H1 (cell line): Measurements from ENCODE around the gene ZNF598. TPM values are rescaled to one million over a fixed set of nuclear protein-coding genes. Genes with fewer than 3 reads are reported as not detected.

Experiments
- CTCF ChIA-PET: fragments of 300-600 bp; sonication (Branson Sonifier 250); formaldehyde crosslinking; loops from one replicate; lab custom pipeline; 2021; ENCODE audit not compliant: partially characterized antibody; lab: Charles Lee
- POLR2A ChIA-PET: fragments of 300-600 bp; sonication (Branson Sonifier 250); formaldehyde crosslinking; loops from one replicate; lab custom pipeline; 2021; ENCODE audit warnings: inconsistent platforms; ENCODE audit not compliant: partially characterized antibody; lab: Charles Lee
- DNase-seq, 2 experiments: peaks; one replicate each; pipeline versions ENCODE4 v3.0.0 to v3.0.0-alpha.2; 2010 to 2022; ENCODE audit warnings: low spot score in 2 of 2, low read depth in 1 of 2, mixed read lengths in 1 of 2
- FAIRE-seq: peaks from 2 replicates; lab custom pipeline; 2011; peaks lifted over from hg19 to GRCh38; lab: Jason Lieb, UNC
- H2AFZ ChIP-seq: 2 replicates; pipeline ENCODE4 v1.8.1; 2012; ENCODE audit warnings: low read length, inconsistent platforms
- H2AK5ac ChIP-seq: 2 replicates; pipeline ENCODE4 v1.6.1; 2013; ENCODE audit warnings: low read depth, low read length
- H2BK120ac ChIP-seq: replicated peaks from 2 replicates; pipeline ENCODE3; 2013; ENCODE audit warnings: low read depth, low read length, inconsistent platforms
- H2BK12ac ChIP-seq: 2 replicates; pipeline ENCODE4 v1.6.1; 2013; ENCODE audit warnings: low read depth, low read length
- H2BK15ac ChIP-seq: 2 replicates; pipeline ENCODE4 v1.6.1; 2013; ENCODE audit warnings: low read length
- H2BK20ac ChIP-seq: 2 replicates; pipeline ENCODE4 v1.6.1; 2013; ENCODE audit warnings: low read length
- H2BK5ac ChIP-seq: 2 replicates; pipeline ENCODE4 v1.6.1; 2013; ENCODE audit warnings: low read depth, low read length
- H3K14ac ChIP-seq: 2 replicates; pipeline ENCODE4 v1.6.1; 2013; ENCODE audit warnings: inconsistent platforms; ENCODE audit not compliant: insufficient read length
- H3K18ac ChIP-seq: 2 replicates; pipeline ENCODE4 v1.6.1; 2013; ENCODE audit warnings: low read length; ENCODE audit errors: extremely low read depth
- H3K23ac ChIP-seq: 2 replicates; pipeline ENCODE4 v1.6.1; 2013; ENCODE audit warnings: inconsistent platforms; ENCODE audit not compliant: insufficient read length
- H3K23me2 ChIP-seq: 2 replicates; pipeline ENCODE4 v1.6.1; 2013; ENCODE audit warnings: low read depth, low read length
- H3K27ac ChIP-seq: 2 replicates; pipeline ENCODE4 v1.6.1; 2011; ENCODE audit warnings: low read depth, low read length, inconsistent platforms
- H3K27me3 ChIP-seq, 4 experiments: replicated peaks in 1 of 4; 1 replicate in 1 of 4; 2 replicates in 3 of 4; pipeline versions ENCODE4 v1.6.1 to v1.8.1; 2011 to 2013; ENCODE audit warnings: low read length in 3 of 4, mild to moderate bottlenecking in 3 of 4, inconsistent platforms in 2 of 4, mixed read lengths in 2 of 4, moderate library complexity in 1 of 4; ENCODE audit not compliant: control insufficient read depth in 3 of 4, insufficient read depth in 3 of 4; ENCODE audit errors: extremely low read depth in 1 of 4
- H3K36me3 ChIP-seq, 4 experiments: 2 replicates each; pipeline versions ENCODE4 v1.6.1 to v1.8.1; 2011 to 2013; ENCODE audit warnings: mild to moderate bottlenecking in 4 of 4, low read length in 3 of 4, moderate library complexity in 2 of 4, control low read depth in 1 of 4, inconsistent platforms in 1 of 4; ENCODE audit not compliant: insufficient read depth in 4 of 4, control insufficient read depth in 2 of 4
- H3K4ac ChIP-seq: replicated peaks from 2 replicates; pipeline ENCODE3; 2013; ENCODE audit warnings: low read length, low read depth, mixed read lengths, inconsistent platforms; ENCODE audit not compliant: insufficient read length
- H3K4me1 ChIP-seq, 4 experiments: replicated peaks in 1 of 4; 1 replicate in 1 of 4; 2 replicates in 3 of 4; pipeline versions ENCODE4 v1.6.1 to v1.8.1; 2011 to 2013; ENCODE audit warnings: low read length in 3 of 4, inconsistent platforms in 2 of 4, mixed read lengths in 1 of 4; ENCODE audit not compliant: insufficient read depth in 4 of 4, control insufficient read depth in 3 of 4
- H3K4me2 ChIP-seq, 2 experiments: 2 replicates each; pipeline versions ENCODE4 v1.6.1 to v1.8.1; 2011 to 2013; ENCODE audit warnings: low read depth in 2 of 2, low read length in 2 of 2, control low read depth in 1 of 2, inconsistent platforms in 1 of 2, mild to moderate bottlenecking in 1 of 2; ENCODE audit not compliant: insufficient read depth in 1 of 2
- H3K4me3 ChIP-seq, 4 experiments: fragments of 200-600, 300-600 bp in 1 of 4; sonication (generic), shearing (Covaris generic), sonication (Bioruptor Twin) in 1 of 4; 2 replicates each; pipeline versions ENCODE4 v1.5.1 to v1.8.1; 2011 to 2016; ENCODE audit warnings: low read length in 4 of 4, low read depth in 3 of 4, control low read depth in 2 of 4, inconsistent platforms in 2 of 4, mild to moderate bottlenecking in 2 of 4, mixed read lengths in 1 of 4, moderate library complexity in 1 of 4; ENCODE audit not compliant: insufficient read depth in 2 of 4; ENCODE audit errors: extremely low read depth in 1 of 4
- H3K56ac ChIP-seq: replicated peaks from 2 replicates; pipeline ENCODE3; 2013; ENCODE audit warnings: low read depth, mild to moderate bottlenecking, mixed read lengths, low read length, inconsistent platforms; ENCODE audit not compliant: insufficient read length
- H3K79me1 ChIP-seq: 2 replicates; pipeline ENCODE4 v1.6.1; 2013; ENCODE audit warnings: low read depth, low read length, control low read depth
- H3K79me2 ChIP-seq, 2 experiments: 2 replicates each; pipeline versions ENCODE4 v1.6.1 to v1.8.1; 2012 to 2013; ENCODE audit warnings: low read length in 2 of 2, mild to moderate bottlenecking in 2 of 2, inconsistent platforms in 1 of 2; ENCODE audit not compliant: insufficient read depth in 2 of 2, control insufficient read depth in 1 of 2
- H3K9ac ChIP-seq, 4 experiments: replicated peaks in 1 of 4; 1 replicate in 1 of 4; 2 replicates in 3 of 4; pipeline versions ENCODE4 v1.6.1 to v1.8.1; 2011 to 2013; ENCODE audit warnings: low read depth in 3 of 4, low read length in 3 of 4, control low read depth in 2 of 4, mild to moderate bottlenecking in 2 of 4, moderate library complexity in 2 of 4, inconsistent platforms in 1 of 4; ENCODE audit errors: extremely low read depth in 1 of 4
- H3K9me3 ChIP-seq, 2 experiments: 2 replicates each; pipeline versions ENCODE4 v1.6.1 to v1.8.1; 2012 to 2013; ENCODE audit warnings: mild to moderate bottlenecking in 2 of 2, moderate library complexity in 2 of 2, control low read depth in 1 of 2, inconsistent platforms in 1 of 2, low read depth in 1 of 2, low read length in 1 of 2, mixed read lengths in 1 of 2; ENCODE audit not compliant: insufficient read depth in 2 of 2
- H4K20me1 ChIP-seq, 2 experiments: replicated peaks in 1 of 2; 2 replicates each; pipeline versions ENCODE3 to v1.8.1; 2011 to 2013; ENCODE audit warnings: inconsistent platforms in 2 of 2, low read length in 2 of 2, mild to moderate bottlenecking in 1 of 2; ENCODE audit not compliant: insufficient read depth in 2 of 2, control insufficient read depth in 1 of 2
- H4K5ac ChIP-seq: 2 replicates; pipeline ENCODE4 v1.6.1; 2013; ENCODE audit warnings: low read length, low read depth, mixed read lengths, inconsistent platforms; ENCODE audit not compliant: insufficient read length
- H4K8ac ChIP-seq: 2 replicates; pipeline ENCODE4 v1.8.0; 2013; ENCODE audit warnings: mild to moderate bottlenecking, moderate library complexity, low read length, inconsistent platforms; ENCODE audit not compliant: insufficient read depth; ENCODE audit errors: extremely low read depth
- H4K91ac ChIP-seq: replicated peaks from 2 replicates; pipeline ENCODE3; 2013; ENCODE audit warnings: low read length, mixed read lengths, inconsistent platforms; ENCODE audit not compliant: insufficient read length
- CBX8 ChIP-seq: fragments of 300-800, 300-1000 bp; sonication (generic); IDR thresholded peaks from 2 replicates; pipeline ENCODE4 v1.7.1; 2016; ENCODE audit warnings: low read depth, low read length, borderline replicate concordance
- EZH2 ChIP-seq: fragments of 200-600 bp; sonication (generic); IDR thresholded peaks from 2 replicates; pipeline ENCODE4 v1.7.1; 2012; ENCODE audit warnings: low read depth, mild to moderate bottlenecking, moderate library complexity, low read length, inconsistent platforms; ENCODE audit not compliant: severe bottlenecking
- GABPA ChIP-seq: IDR thresholded peaks from 2 replicates; pipeline ENCODE4 v1.6.1; 2011; ENCODE audit warnings: mild to moderate bottlenecking, low read length, moderate library complexity, borderline replicate concordance; ENCODE audit not compliant: insufficient read depth
- HDAC2 ChIP-seq, 2 experiments: fragments of 300-600 bp in 1 of 2; sonication (generic) in 1 of 2; IDR thresholded peaks; 2 replicates each; pipeline ENCODE4 v1.6.1; 2011 to 2012; ENCODE audit warnings: low read depth in 2 of 2, low read length in 2 of 2, mild to moderate bottlenecking in 2 of 2, moderate library complexity in 2 of 2, borderline replicate concordance in 1 of 2, inconsistent platforms in 1 of 2
- KDM4A ChIP-seq: IDR thresholded peaks from one replicate; pipeline ENCODE4 v1.7.1; 2012; ENCODE audit warnings: low read depth, mild to moderate bottlenecking, moderate library complexity, low read length, inconsistent platforms; ENCODE audit not compliant: severe bottlenecking
- KDM5A ChIP-seq: fragments of 200-600 bp; IDR thresholded peaks from 2 replicates; pipeline ENCODE4 v1.7.1; 2012; ENCODE audit warnings: mild to moderate bottlenecking, low read length, inconsistent platforms, mixed read lengths
- MAFK ChIP-seq: IDR thresholded peaks from 2 replicates; pipeline ENCODE4 v1.6.1; 2012; ENCODE audit warnings: low read depth, mild to moderate bottlenecking, improper control_type of control experiment, low read length
- NRF1 ChIP-seq: IDR thresholded peaks from 2 replicates; pipeline ENCODE4 v1.6.1; 2011; ENCODE audit warnings: mild to moderate bottlenecking, low read depth, low read length, improper control_type of control experiment
- RNF2 ChIP-seq: fragments of 200-900, 300-1000 bp; sonication (generic); IDR thresholded peaks from 2 replicates; pipeline ENCODE4 v1.7.1; 2016; ENCODE audit warnings: borderline replicate concordance, low read depth, mild to moderate bottlenecking, antibody characterized with exemption, low read length; ENCODE audit not compliant: poor library complexity, severe bottlenecking; ENCODE audit errors: missing control alignments
- SIX5 ChIP-seq: IDR thresholded peaks from 2 replicates; pipeline ENCODE4 v1.6.1; 2011; ENCODE audit warnings: mild to moderate bottlenecking, low read depth, low read length
- SP2 ChIP-seq: IDR thresholded peaks from 2 replicates; pipeline ENCODE4 v1.6.1; 2012; ENCODE audit warnings: mild to moderate bottlenecking, low read length, inconsistent platforms
- WGBS, 2 experiments: shearing (Covaris generic) in 1 of 2; methylation state at CpG; one replicate each; pipeline versions ENCODE4 v1.1.6 to v1.1.7; 2013 to 2015; ENCODE audit warnings: low lambda C conversion rate in 2 of 2, mixed read lengths in 2 of 2, inconsistent platforms in 1 of 2, low coverage in 1 of 2, missing lambda C conversion rate in 1 of 2; ENCODE audit not compliant: insufficient replicate concordance in 2 of 2, insufficient coverage in 1 of 2, insufficient read length in 1 of 2; ENCODE audit errors: extremely low coverage in 1 of 2, missing lambda C conversion rate in 1 of 2; 5-methylcytosine and 5-hydroxymethylcytosine counted together
- polyA plus RNA-seq, 7 experiments: library from polyadenylated mRNA; depleted of rRNA in 3 of 7; stranded (reverse) in 5 of 7; unstranded in 2 of 7; fragments of >200 nt in 5 of 7; fragments of 200-250 nt in 2 of 7; gene quantifications; 1 replicate in 5 of 7; 2 replicates in 1 of 7; 4 replicates in 1 of 7; pipeline versions ENCODE4 v1.2.1 to v1.2.3, GENCODE V29; 2011 to 2013; ENCODE audit warnings: missing spikeins in 2 of 7, mixed read lengths in 2 of 7
- total RNA-seq: library from RNA; stranded (reverse); fragmentation: NEBNext Ultra II Directional; extraction: Animal tissue kit (Norgen Biotek cat#: 25700); gene quantifications from 2 replicates; pipeline ENCODE4 v1.2.1, GENCODE V29; 2021

The ZNF598 gene
- total and polyA plus RNA-seq, 2 of the 8 experiments (the other 6 are each of a cell fraction or from before 2014, with no cell fraction given): 29.3 to 47.6 TPM

DNA sequence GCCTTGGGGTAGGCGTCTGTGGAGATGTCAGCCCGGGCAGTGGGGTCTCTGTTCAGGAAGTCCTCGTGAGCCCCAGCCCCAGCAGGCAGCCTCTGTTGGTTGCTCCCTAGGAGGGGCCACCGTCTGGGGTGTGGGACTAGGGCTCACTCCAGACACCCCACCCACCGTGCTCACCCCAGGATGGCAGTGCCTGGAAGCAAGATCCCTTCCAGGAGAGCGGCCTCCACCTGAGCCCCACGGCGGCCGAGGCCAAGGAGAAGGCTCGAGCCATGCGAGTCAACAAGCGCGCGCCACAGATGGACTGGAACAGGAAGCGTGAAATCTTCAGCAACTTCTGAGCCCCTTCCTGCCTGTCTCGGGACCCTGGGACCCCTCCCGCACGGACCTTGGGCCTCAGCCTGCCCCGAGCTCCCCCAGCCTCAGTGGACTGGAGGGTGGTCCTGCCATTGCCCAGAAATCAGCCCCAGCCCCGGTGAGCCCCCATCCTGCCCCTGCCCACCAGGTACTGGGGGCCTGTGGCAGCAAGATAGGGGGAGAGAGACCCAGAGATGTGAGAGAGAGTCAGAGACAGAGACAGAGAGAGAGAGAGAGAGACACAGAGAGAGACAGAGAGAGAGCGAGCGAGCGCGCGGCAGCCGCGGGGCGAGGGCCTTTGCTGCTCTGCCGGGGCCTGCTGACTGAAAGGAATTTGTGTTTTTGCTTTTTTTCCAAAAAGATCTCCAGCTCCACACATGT is 28.2 kb upstream of the ZNF598 start:
- no peak for FAIRE-seq
- Histone ChIP-seq H2BK15ac (no peak overlapping the region), H3K27ac (no peak overlapping the region), H3K27me3 (no peaks in the 10 kb centered on the region), H3K14ac (no peak overlapping the region), H2AK5ac (no peak overlapping the region), H4K20me1 (peaks cover 0 to 2% of the 10 kb centered on the region in 2 experiments), H3K4ac (no peak overlapping the region), H2BK5ac (no peak overlapping the region), H3K56ac (no peak overlapping the region), H4K5ac (no peak overlapping the region), H2AFZ (no peak overlapping the region), H3K36me3 (no peaks in the 10 kb centered on the region), H3K9me3 (no peaks in the 10 kb centered on the region), H3K4me2 (no peak overlapping the region), H3K23ac (no peak overlapping the region), H3K9ac (no peak overlapping the region), H2BK12ac (no peak overlapping the region), H4K91ac (no peak overlapping the region), H3K4me1 (peaks cover 0 to 4% (median 0%) of the 10 kb centered on the region in 4 experiments; a peak in 4 of 7 replicates), H3K79me1 (no peaks in the 10 kb centered on the region), H2BK120ac (no peak overlapping the region), H3K18ac (no peak overlapping the region), H3K4me3 (no peak overlapping the region), H3K23me2 (no peaks in the 10 kb centered on the region), H4K8ac (no peak overlapping the region), H2BK20ac (no peak overlapping the region), H3K79me2 (no peaks in the 10 kb centered on the region)
- TF ChIP-seq MAFK: no peak
- TF ChIP-seq RNF2: no peak
- TF ChIP-seq HDAC2 (IDR thresholded peaks at IDR 0.05; ENCODE audit: borderline replicate concordance in 1 of 2, low read depth in 2 of 2, low read length in 2 of 2): no peak
- TF ChIP-seq GABPA: no peak
- no peak for TF ChIP-seq NRF1
- no peak for TF ChIP-seq CBX8
- TF ChIP-seq SIX5: no peak
- no peak for TF ChIP-seq KDM4A
- TF ChIP-seq EZH2: no peak
- no peak for TF ChIP-seq KDM5A
- TF ChIP-seq SP2: no peak
- CTCF ChIA-PET: interaction anchor here (0.8 to 3.0 kb wide), 5 partner anchors 9 to 26 kb away, joined by 3 to 14 read pairs (median 3); partner anchors contain the start of genes NTHL1 and TSC2
- WGBS, 2 experiments: 96% methylated on average over 22 of the region's 29 CpGs; no CpG with 5 or more reads in 1 of the 2 experiments
- no peak for DNase-seq
- POLR2A ChIA-PET: interaction anchor here (0.9 to 3.1 kb wide), 4 partner anchors 10 to 117 kb away, joined by 3 to 14 read pairs (median 5); partner anchors contain the start of genes NTHL1, TRAF7 and TSC2
